ENCODE results near the gene INPP4B. TPM values are rescaled to one million over a fixed set of nuclear protein-coding genes. Genes with fewer than 3 reads are reported as not detected.

The INPP4B gene
- total and polyA plus RNA-seq, 2 of the 4 experiments (the other 2 are of a cell fraction): 1.8 to 14.0 TPM

- Histone ChIP-seq H4K8ac (ENCODE audit: low read depth in 2 of 2, low read length in 2 of 2) (no peak overlapping the region), H3K4me3 (ENCODE audit: insufficient read depth, low read depth, low read length) (no peak overlapping the region), H3K9ac (ENCODE audit: low read depth, low read length) (no peak overlapping the region), H3K18ac (ENCODE audit: low read depth, low read length) (no peak overlapping the region), H4K91ac (ENCODE audit: insufficient read depth, low read depth, low read length) (no peak overlapping the region), H3K4me2 (ENCODE audit: low read depth, low read length) (peak overlapping the region; percentile 28), H4K20me1 (ENCODE audit: insufficient read depth, low read length) (no peaks in the 10 kb centered on the region), H2BK5ac (ENCODE audit: low read depth, low read length, poor library complexity, severe bottlenecking) (no peak overlapping the region), H2BK15ac (ENCODE audit: low read depth, low read length) (0 out of 3 replicates have a peak overlapping the region, but pooled peaks have one; percentile 29), H3K23ac (ENCODE audit: low read depth, low read length) (no peak overlapping the region), H2AFZ (replicated peaks; ENCODE audit: low read length, poor library complexity) (no peak overlapping the region), H2BK20ac (ENCODE audit: low read depth, low read length) (no peak overlapping the region), H3K4me1 (ENCODE audit: control insufficient read depth, insufficient read depth, low read length) (peaks cover 3% of the 10 kb centered on the region), H3K27me3 (ENCODE audit: control insufficient read depth, insufficient read depth, low read length) (no peaks in the 10 kb centered on the region), H3K9me3 (ENCODE audit: control insufficient read depth, insufficient read depth, low read length) (no peaks in the 10 kb centered on the region), H3K79me1 (ENCODE audit: low read depth in 1 of 2, low read length in 2 of 2) (no peaks in the 10 kb centered on the region), H3K14ac (replicated peaks; ENCODE audit: low read depth, low read length) (no peak overlapping the region), H2BK120ac (ENCODE audit: low read depth, low read length) (no peak overlapping the region), H3K36me3 (ENCODE audit: control insufficient read depth, insufficient read depth, low read length) (no peaks in the 10 kb centered on the region), H3K56ac (ENCODE audit: extremely low read depth, insufficient read depth, low read length) (no peak overlapping the region), H2AK5ac (ENCODE audit: low read depth, low read length) (no peak overlapping the region), H4K5ac (ENCODE audit: low read depth, low read length) (no peak overlapping the region), H3K9me1 (ENCODE audit: insufficient read depth, low read length) (no peaks in the 10 kb centered on the region; the same call in 1 of the 2 replicates), H2AK9ac (replicated peaks; ENCODE audit: low read depth, low read length, poor library complexity) (no peak overlapping the region), H3K4ac (ENCODE audit: low read depth, low read length) (no peak overlapping the region), H3K27ac (ENCODE audit: insufficient read depth, low read length) (no peak overlapping the region)
- WGBS, 2 experiments (ENCODE audit: extremely low coverage in 2 of 2, insufficient read length in 1 of 2): no CpG with 5 or more reads among the region's 4 CpGs
- in situ Hi-C loops (cut with MboI; ENCODE audit: low sequenced_read_pairs) (no loop called here), dilution Hi-C loops (cut with HindIII; ENCODE audit: low sequenced_read_pairs, unreplicated experiment) (no loop called here), intact Hi-C loops (cut with micrococcal nuclease) (no loop called here)
- ChIA-PET CTCF (interaction anchor here (0.7 kb wide), 1 partner anchor 10 kb away, joined by 4 read pairs; no protein-coding TSS in a partner anchor), POLR2A (ENCODE audit: unreplicated experiment) (no interaction called here)
- peak; percentile 74 for ATAC-seq (ENCODE audit: low read depth)
- TF ChIP-seq MXI1 (IDR thresholded peaks at IDR 0.05; ENCODE audit: borderline replicate concordance, low read depth, low read length): no peak
- TF ChIP-seq MAFK (IDR thresholded peaks at IDR 0.05; ENCODE audit: low read depth, low read length): no peak
- no peak for TF ChIP-seq RAD21 (IDR thresholded peaks at IDR 0.05; ENCODE audit: low read length)
- TF ChIP-seq USF2 (IDR thresholded peaks at IDR 0.05; ENCODE audit: low read depth, low read length): no peak
- DNase-seq: peak; percentile 45
- BruUV-seq (replicated peaks): no TSS peak
Measured at GRCh38 chr4:142516686-142517526, 329.2 kb downstream of the INPP4B start.
